ENCODE measurements around the gene CHMP1A. TPM values are rescaled to one million over a fixed set of nuclear protein-coding genes. Genes with fewer than 3 reads are reported as not detected.
A peak's percentile ranks its signal among the peaks of the same experiment; 100 is the strongest.
"Not testable (repeated sequence)": the region's sequence is repeated elsewhere in the genome, so short reads cannot be mapped to it uniquely, and the experiment has no call there.

Gene CHMP1A
- total RNA-seq, 2 donors from 2014 or later = 118 to 176 TPM

DNA sequence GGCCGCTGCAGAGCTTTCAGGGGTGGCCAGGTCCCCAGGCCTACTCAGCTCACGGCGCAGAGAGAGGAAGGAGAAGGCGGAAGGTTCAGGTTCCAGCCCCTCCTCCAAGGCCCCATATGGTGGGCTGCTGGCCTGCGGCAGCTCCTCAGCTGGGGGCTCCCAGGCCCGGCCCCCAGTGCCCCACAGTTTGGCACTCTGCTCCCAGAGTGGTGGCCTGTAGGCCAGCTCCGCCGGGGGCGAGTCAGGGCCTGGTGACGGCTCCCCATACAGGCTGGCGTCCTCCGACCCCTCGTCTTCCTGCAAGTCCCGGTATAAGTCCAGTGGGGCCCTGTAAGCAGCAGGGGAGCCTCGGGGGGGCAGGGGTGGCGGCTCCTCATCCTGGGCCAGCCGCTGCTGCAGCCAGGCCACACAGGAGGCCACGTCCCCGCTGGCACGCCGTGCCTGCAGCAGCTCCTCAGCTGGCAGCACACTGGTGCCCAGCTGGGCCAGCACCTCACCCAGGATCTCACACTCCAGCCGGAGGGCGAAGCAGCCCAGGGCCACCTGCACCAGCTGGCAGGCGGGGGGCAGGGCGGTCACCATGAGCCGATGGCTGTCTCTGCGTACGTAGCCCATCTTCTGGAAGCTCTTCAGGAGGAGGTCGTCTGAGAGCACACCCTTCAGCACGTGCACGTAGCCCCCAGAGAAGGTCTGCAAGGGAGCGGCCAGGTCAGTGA lies 40.3 kb upstream of the CHMP1A start:
- Histone ChIP-seq H3K27me3 (no peaks in the 10 kb centered on the region), H3K4me1 (peaks cover 8% of the 10 kb centered on the region), H3K4me3 (no peak overlapping the region), H3K36me3 (peaks cover 4% of the 10 kb centered on the region), H3K9me3 (no peaks in the 10 kb centered on the region), H3K9ac (ENCODE audit: low read depth in 2 of 2, low read length in 2 of 2) (no peak overlapping the region), H3K27ac (no peak overlapping the region)
- intact Hi-C loops (cut with DNase I) = no loop called here
- TF ChIP-seq, protein P1, sequence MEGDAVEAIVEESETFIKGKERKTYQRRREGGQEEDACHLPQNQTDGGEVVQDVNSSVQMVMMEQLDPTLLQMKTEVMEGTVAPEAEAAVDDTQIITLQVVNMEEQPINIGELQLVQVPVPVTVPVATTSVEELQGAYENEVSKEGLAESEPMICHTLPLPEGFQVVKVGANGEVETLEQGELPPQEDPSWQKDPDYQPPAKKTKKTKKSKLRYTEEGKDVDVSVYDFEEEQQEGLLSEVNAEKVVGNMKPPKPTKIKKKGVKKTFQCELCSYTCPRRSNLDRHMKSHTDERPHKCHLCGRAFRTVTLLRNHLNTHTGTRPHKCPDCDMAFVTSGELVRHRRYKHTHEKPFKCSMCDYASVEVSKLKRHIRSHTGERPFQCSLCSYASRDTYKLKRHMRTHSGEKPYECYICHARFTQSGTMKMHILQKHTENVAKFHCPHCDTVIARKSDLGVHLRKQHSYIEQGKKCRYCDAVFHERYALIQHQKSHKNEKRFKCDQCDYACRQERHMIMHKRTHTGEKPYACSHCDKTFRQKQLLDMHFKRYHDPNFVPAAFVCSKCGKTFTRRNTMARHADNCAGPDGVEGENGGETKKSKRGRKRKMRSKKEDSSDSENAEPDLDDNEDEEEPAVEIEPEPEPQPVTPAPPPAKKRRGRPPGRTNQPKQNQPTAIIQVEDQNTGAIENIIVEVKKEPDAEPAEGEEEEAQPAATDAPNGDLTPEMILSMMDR (IDR thresholded peaks at IDR 0.05) = no peak
- DNase-seq = peak; percentile 22

DNA sequence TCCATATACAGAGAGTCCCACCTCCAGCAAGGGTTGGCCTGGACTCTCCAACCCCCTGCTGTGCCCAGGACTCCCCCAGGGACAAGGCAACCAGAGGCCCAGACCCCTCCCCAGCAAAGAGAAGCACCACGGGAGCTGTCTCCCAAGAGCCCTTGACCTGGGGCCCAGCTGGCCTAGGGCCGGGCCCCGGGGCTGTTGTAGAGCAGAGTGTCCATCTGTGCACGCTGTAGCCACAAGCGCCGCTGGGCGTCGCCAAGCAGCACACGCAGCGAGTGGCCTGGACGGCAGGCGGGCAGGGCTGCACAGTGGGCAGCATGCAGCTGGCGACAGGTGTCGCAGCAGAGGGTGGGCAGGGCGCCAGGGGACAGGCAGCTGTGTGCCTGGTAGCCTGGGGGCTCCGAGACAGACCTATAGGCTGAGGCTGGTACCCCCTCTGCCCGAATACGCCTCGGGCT lies 39.7 kb upstream of the CHMP1A start:
- H3K4me1 ChIP-seq = peaks cover 8% of the 10 kb centered on the region
- peaks cover 7% of the 10 kb centered on the region for H3K36me3 ChIP-seq
- TF ChIP-seq, protein P1 (IDR thresholded peaks at IDR 0.05) = no peak
- DNase-seq = no peak
- intact Hi-C loops (cut with DNase I) = no loop called here
- H3K4me3 ChIP-seq = no peak overlapping the region
- H3K9me3 ChIP-seq = no peaks in the 10 kb centered on the region
- no peak overlapping the region for H3K27ac ChIP-seq
- H3K9ac ChIP-seq (ENCODE audit: low read depth in 2 of 2, low read length in 2 of 2) = no peak overlapping the region
- no peaks in the 10 kb centered on the region for H3K27me3 ChIP-seq

DNA sequence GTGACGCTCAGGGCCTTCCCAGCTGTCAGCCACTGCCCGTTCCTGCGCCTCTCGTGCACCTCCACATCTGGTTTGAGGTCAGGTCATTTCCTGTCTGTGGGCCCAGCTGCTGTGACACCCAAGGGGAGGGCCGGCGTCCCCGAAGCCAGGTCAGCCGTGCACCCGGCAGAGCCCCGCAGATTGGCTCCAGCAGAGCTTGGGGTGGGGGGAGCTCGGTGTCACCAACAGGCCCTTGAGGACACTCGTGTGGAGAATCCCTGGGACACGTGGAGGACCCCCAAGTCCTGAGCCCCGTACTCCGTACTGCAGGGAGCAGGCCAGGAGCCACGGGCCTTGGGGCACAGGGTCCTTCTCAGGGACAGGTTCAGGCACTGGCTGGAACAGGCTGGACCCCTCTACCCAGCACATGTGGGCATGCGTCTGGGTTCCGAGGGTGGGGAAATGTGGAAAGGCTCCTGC lies 39.2 kb upstream of the CHMP1A start:
- H3K36me3 ChIP-seq = peaks cover 12% of the 10 kb centered on the region
- TF ChIP-seq, protein P1 (IDR thresholded peaks at IDR 0.05) = no peak
- H3K4me1 ChIP-seq = peaks cover 8% of the 10 kb centered on the region
- no peaks in the 10 kb centered on the region for H3K27me3 ChIP-seq
- no peak overlapping the region for H3K9ac ChIP-seq (ENCODE audit: low read depth in 2 of 2, low read length in 2 of 2)
- H3K9me3 ChIP-seq = no peaks in the 10 kb centered on the region
- H3K27ac ChIP-seq = no peak overlapping the region
- no peak for DNase-seq
- intact Hi-C loops (cut with DNase I) = no loop called here
- no peak overlapping the region for H3K4me3 ChIP-seq

DNA sequence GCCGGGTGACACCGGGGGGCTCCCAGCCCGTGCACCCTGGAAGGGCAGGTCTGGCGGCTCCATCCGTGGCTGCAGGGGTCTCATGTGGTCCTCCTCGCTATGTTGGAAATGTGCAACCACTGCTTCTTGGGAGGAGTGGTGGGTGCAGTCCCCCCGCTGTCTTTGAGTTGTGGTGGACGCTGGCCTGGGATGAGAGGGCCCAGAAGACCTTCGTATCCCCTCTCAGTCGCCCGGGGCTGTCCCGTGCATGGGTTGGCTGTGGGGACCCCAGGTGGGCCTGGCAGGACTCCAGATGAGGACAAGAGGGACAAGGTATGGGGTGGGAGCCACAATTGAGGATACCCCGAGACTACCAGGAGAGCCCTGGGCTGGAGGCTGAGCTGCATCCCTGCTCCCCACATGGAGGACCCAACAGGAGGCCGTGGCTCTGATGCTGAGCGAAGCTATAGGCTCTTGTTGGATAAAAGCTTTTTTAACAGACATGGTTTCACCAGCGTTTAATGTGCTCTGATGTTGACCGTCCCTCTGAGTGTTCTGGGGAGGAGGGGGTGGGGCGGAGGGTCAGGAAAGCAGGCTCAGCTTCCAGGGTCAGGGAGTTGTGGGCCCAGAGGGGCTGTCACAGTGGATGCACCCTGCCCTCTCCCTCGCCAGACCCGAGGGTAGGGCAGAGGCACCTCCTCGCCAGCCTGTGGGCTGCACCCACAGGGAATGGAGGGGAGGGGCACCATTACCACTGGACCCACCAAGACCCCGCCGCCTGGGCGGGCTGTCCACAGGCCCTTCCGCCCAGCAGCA lies 38.6 kb upstream of the CHMP1A start:
- Histone ChIP-seq H3K36me3 (peaks cover 16% of the 10 kb centered on the region), H3K4me1 (peaks cover 8% of the 10 kb centered on the region), H3K9me3 (no peaks in the 10 kb centered on the region), H3K4me3 (no peak overlapping the region), H3K27me3 (no peaks in the 10 kb centered on the region), H3K9ac (ENCODE audit: low read depth in 2 of 2, low read length in 2 of 2) (no peak overlapping the region), H3K27ac (no peak overlapping the region)
- intact Hi-C loops (cut with DNase I) = no loop called here
- DNase-seq = no peak
- TF ChIP-seq, protein P1 (IDR thresholded peaks at IDR 0.05) = no peak

DNA sequence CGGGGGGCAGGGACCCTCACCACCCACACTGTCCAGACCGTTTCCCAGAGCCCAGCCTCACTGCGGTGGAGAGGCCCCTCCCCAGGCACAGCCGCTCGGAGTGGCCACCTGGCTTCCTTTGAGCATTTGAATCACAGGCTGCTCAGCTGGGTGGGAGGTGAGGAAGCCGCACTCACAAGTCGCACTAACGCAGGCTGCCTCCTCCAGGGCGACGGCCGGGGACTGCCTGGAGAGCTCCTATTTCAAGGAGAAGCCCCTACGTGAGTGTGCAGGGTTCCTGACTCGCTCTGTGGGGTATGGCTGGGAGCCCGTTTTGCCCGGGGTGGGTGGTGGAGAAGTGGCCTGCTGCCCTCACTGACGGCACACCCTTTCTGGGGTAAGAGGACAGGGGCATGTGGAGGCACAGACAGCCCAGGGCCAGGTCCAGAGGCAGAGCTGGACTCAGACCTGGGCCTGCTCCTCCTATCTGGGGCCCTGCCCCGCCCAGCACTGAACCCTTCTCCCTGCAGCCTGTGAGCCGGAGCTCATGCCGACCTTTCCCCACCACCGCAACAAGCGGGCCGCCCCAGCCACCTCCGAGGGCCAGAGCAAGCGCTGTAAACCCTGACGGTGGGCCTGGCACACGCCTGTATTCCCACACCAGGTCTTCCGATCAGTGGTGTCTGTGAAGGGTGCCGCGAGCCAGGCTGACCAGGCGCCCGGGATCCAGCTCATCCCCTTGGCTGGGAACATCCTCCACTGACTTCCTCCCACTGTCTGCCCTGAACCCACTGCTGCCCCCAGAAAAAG lies 37.8 kb upstream of the CHMP1A start:
- no peak overlapping the region for H3K9ac ChIP-seq (ENCODE audit: low read depth in 2 of 2, low read length in 2 of 2)
- TF ChIP-seq, protein P1 (IDR thresholded peaks at IDR 0.05) = no peak
- DNase-seq = no peak
- no peak overlapping the region for H3K4me3 ChIP-seq
- intact Hi-C loops (cut with DNase I) = no loop called here
- no peaks in the 10 kb centered on the region for H3K9me3 ChIP-seq
- H3K27ac ChIP-seq = no peak overlapping the region
- peaks cover 4% of the 10 kb centered on the region for H3K4me1 ChIP-seq
- no peaks in the 10 kb centered on the region for H3K27me3 ChIP-seq
- peaks cover 17% of the 10 kb centered on the region for H3K36me3 ChIP-seq

DNA sequence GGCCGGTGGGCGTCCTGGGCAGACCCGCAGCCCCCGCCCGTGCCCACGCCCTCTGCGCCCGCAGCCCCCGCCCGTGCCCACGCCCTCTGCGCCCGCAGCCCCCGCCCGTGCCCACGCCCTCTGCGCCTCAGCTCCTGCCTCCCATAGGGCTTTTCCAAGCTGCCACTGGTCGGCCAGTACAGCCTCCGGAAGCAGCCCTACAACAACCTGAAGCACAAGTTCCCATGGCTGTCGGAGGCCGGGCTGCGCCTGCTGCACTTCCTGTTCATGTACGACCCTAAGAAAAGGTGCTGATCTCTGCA lies 37.2 kb upstream of the CHMP1A start:
- H3K27ac ChIP-seq; DNase-seq; intact Hi-C loops (cut with DNase I); H3K9ac ChIP-seq (ENCODE audit: low read depth in 2 of 2, low read length in 2 of 2); H3K27me3 ChIP-seq; H3K4me3 ChIP-seq; H3K9me3 ChIP-seq; H3K4me1 ChIP-seq: not testable (repeated sequence)
- peaks cover 17% of the 10 kb centered on the region for H3K36me3 ChIP-seq

Measured in colonic mucosa (tissue), 4 donors.